ENCODE results near the gene MRE11. TPM values are rescaled to one million over a fixed set of nuclear protein-coding genes. Genes with fewer than 3 reads are reported as not detected.

Gene MRE11
- total RNA-seq, 1 experiment from 2014 or later: 40.7 TPM

DNA sequence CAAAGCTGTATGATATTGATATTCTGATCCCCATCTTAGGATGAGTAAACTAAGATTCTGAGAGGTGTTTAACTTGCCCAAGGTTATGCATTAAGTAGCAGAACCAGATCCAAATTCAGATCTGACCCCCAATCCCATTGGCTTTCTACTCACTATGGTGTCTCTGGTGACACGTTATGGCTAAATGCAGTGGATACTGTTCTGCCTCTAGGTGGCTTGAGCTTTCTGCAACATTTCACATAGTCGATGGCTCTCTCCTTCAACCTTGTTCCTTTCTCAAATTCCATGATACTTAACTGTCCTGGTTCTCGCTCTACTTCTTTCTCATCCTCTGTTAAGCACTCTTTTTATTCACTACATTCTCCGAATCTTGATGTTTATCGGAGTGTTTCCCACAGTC, 28.0 kb upstream of the MRE11 start:
- Histone ChIP-seq H3K4me2 (ENCODE audit: insufficient read depth, insufficient read length, low read length) (no peak overlapping the region), H2AK5ac (ENCODE audit: insufficient read length, low read length) (no peak overlapping the region), H3K79me1 (ENCODE audit: insufficient read depth, low read depth, low read length, poor library complexity, severe bottlenecking) (no peaks in the 10 kb centered on the region), H3T11ph (ENCODE audit: low read length) (no peak overlapping the region), H2BK5ac (ENCODE audit: insufficient read length, low read length) (no peak overlapping the region), H3K27me3 (ENCODE audit: insufficient read depth, low read length) (no peaks in the 10 kb centered on the region), H4K8ac (replicated peaks; ENCODE audit: insufficient read length, low read depth, low read length) (no peak overlapping the region), H4K91ac (ENCODE audit: insufficient read length, low read depth, low read length) (no peak overlapping the region), H3K14ac (ENCODE audit: insufficient read depth, low read length) (no peak overlapping the region), H2BK15ac (ENCODE audit: low read depth, low read length) (no peak overlapping the region), H3K9me3 (ENCODE audit: control insufficient read depth, low read depth, low read length) (no peaks in the 10 kb centered on the region), H3K9ac (ENCODE audit: extremely low read depth, insufficient read length, low read length) (no peak overlapping the region), H4K5ac (ENCODE audit: insufficient read length, low read depth, low read length) (no peak overlapping the region), H3K27ac (ENCODE audit: insufficient read length, low read depth, low read length) (no peak overlapping the region), H2BK12ac (ENCODE audit: insufficient read length, low read depth, low read length) (no peak overlapping the region), H3K56ac (ENCODE audit: insufficient read length, low read depth, low read length) (no peak overlapping the region), H2AFZ (ENCODE audit: low read length) (no peak overlapping the region), H3K4me1 (ENCODE audit: insufficient read depth, low read length) (no peaks in the 10 kb centered on the region), H3K18ac (ENCODE audit: insufficient read length, low read depth, low read length) (no peak overlapping the region), H2BK20ac (ENCODE audit: low read depth, low read length, poor library complexity, severe bottlenecking) (no peak overlapping the region), H3K23ac (ENCODE audit: insufficient read length, low read depth, low read length) (no peak overlapping the region), H3K79me2 (ENCODE audit: insufficient read depth, low read length) (no peaks in the 10 kb centered on the region), H4K20me1 (ENCODE audit: control insufficient read depth, insufficient read depth, insufficient read length) (no peaks in the 10 kb centered on the region), H3K23me2 (ENCODE audit: insufficient read length, low read depth, low read length, poor library complexity, severe bottlenecking) (no peaks in the 10 kb centered on the region), H2BK120ac (ENCODE audit: low read depth, low read length, poor library complexity, severe bottlenecking) (no peak overlapping the region), H3K4ac (ENCODE audit: low read depth, low read length) (no peak overlapping the region)
- no peak overlapping the region for H3K4me3 Mint-ChIP-seq
- no peaks in the 10 kb centered on the region for H3K9me3 Mint-ChIP-seq
- TF ChIP-seq, protein P1, sequence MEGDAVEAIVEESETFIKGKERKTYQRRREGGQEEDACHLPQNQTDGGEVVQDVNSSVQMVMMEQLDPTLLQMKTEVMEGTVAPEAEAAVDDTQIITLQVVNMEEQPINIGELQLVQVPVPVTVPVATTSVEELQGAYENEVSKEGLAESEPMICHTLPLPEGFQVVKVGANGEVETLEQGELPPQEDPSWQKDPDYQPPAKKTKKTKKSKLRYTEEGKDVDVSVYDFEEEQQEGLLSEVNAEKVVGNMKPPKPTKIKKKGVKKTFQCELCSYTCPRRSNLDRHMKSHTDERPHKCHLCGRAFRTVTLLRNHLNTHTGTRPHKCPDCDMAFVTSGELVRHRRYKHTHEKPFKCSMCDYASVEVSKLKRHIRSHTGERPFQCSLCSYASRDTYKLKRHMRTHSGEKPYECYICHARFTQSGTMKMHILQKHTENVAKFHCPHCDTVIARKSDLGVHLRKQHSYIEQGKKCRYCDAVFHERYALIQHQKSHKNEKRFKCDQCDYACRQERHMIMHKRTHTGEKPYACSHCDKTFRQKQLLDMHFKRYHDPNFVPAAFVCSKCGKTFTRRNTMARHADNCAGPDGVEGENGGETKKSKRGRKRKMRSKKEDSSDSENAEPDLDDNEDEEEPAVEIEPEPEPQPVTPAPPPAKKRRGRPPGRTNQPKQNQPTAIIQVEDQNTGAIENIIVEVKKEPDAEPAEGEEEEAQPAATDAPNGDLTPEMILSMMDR (conservative IDR thresholded peaks at IDR 0.05): peak; percentile 71
- H3K36me3 Mint-ChIP-seq (ENCODE audit: insufficient read depth in 1 of 3, low read depth in 3 of 3): no peaks in the 10 kb centered on the region
- no peak overlapping the region for H3K27ac Mint-ChIP-seq
- peaks cover 12% of the 10 kb centered on the region for H3K27me3 Mint-ChIP-seq (ENCODE audit: low read depth)
- WGBS (ENCODE audit: extremely low coverage, insufficient read length, low lambda C conversion rate): no CpG with 5 or more reads among the region's 5 CpGs
- peak; percentile 30 for DNase-seq
- peaks cover 0 to 3% of the 10 kb centered on the region in 2 experiments; a peak in 2 of 4 replicates for H3K4me1 Mint-ChIP-seq

All from H9 (cell line).